Mesendoderm (in vitro differentiated cells): ENCODE measurements around the gene ARL4D.

Experiments
- DNase-seq: peaks from one replicate; pipeline ENCODE4 v3.0.0; 2013
- H2AK5ac ChIP-seq: 2 replicates; pipeline ENCODE4 v1.6.1; 2013; ENCODE audit warnings: low read length, inconsistent platforms
- H2BK120ac ChIP-seq: 2 replicates; pipeline ENCODE4 v1.6.1; 2013; ENCODE audit warnings: low read depth, mild to moderate bottlenecking, low read length, moderate library complexity, mixed read lengths
- H2BK15ac ChIP-seq: replicated peaks from 2 replicates; pipeline ENCODE4 v1.6.1; 2013; ENCODE audit warnings: low read depth, mild to moderate bottlenecking, moderate library complexity
- H2BK5ac ChIP-seq: 2 replicates; pipeline ENCODE4 v1.6.1; 2013; ENCODE audit warnings: low read length, inconsistent platforms
- H3K18ac ChIP-seq: 2 replicates; pipeline ENCODE4 v1.6.1; 2013; ENCODE audit warnings: mild to moderate bottlenecking, low read length, mixed read lengths
- H3K23ac ChIP-seq: one replicate; pipeline ENCODE4 v1.6.1; 2013; ENCODE audit warnings: low read length
- H3K27ac ChIP-seq: 2 replicates; pipeline ENCODE4 v1.5.1; 2013; ENCODE audit warnings: low read depth, mild to moderate bottlenecking, inconsistent platforms, low read length, moderate library complexity
- H3K27me3 ChIP-seq: 2 replicates; pipeline ENCODE4 v1.6.1; 2013; ENCODE audit warnings: low read length, control low read depth, mild to moderate bottlenecking, inconsistent platforms; ENCODE audit not compliant: insufficient read depth, poor library complexity
- H3K36me3 ChIP-seq: 2 replicates; pipeline ENCODE4 v1.6.1; 2013; ENCODE audit warnings: low read length, inconsistent platforms; ENCODE audit not compliant: control insufficient read depth, insufficient read depth
- H3K4ac ChIP-seq: one replicate; pipeline ENCODE4 v1.6.1; 2013; ENCODE audit warnings: low read depth, mild to moderate bottlenecking, low read length, moderate library complexity
- H3K4me1 ChIP-seq: 2 replicates; pipeline ENCODE4 v1.6.1; 2013; ENCODE audit warnings: low read depth, low read length, inconsistent platforms; ENCODE audit not compliant: control insufficient read depth
- H3K4me2 ChIP-seq: 2 replicates; pipeline ENCODE4 v1.6.1; 2013; ENCODE audit warnings: low read length
- H3K4me3 ChIP-seq: 2 replicates; pipeline ENCODE4 v1.5.1; 2013; ENCODE audit warnings: mild to moderate bottlenecking, low read length
- H3K56ac ChIP-seq: one replicate; pipeline ENCODE4 v1.6.1; 2013; ENCODE audit warnings: low read length
- H3K79me1 ChIP-seq: 2 replicates; pipeline ENCODE4 v1.6.1; 2013; ENCODE audit warnings: low read length, inconsistent platforms
- H3K79me2 ChIP-seq: 2 replicates; pipeline ENCODE4 v1.6.1; 2013; ENCODE audit warnings: mild to moderate bottlenecking, low read length; ENCODE audit not compliant: control insufficient read depth, insufficient read depth
- H3K9ac ChIP-seq: 2 replicates; pipeline ENCODE4 v1.6.1; 2013; ENCODE audit warnings: low read length, inconsistent platforms
- H4K5ac ChIP-seq: one replicate; pipeline ENCODE4 v1.6.1; 2013; ENCODE audit warnings: low read length
- H4K8ac ChIP-seq: one replicate; pipeline ENCODE4 v1.6.1; 2013; ENCODE audit warnings: low read depth, mild to moderate bottlenecking, control low read depth, low read length, moderate library complexity
- WGBS: extraction: QIAGEN DNeasy Blood & Tissue Kit; methylation state at CpG from one replicate; pipeline ENCODE4 v1.1.7; 2013; ENCODE audit warnings: low lambda C conversion rate, missing lambda C conversion rate; ENCODE audit not compliant: insufficient coverage; ENCODE audit errors: extremely low coverage; 5-methylcytosine and 5-hydroxymethylcytosine counted together

ARL4D gene

GRCh38 chr17:43380307-43380706 lies 18.5 kb upstream of the ARL4D start:
- Histone ChIP-seq H3K27ac (no peak overlapping the region), H3K9ac (no peak overlapping the region), H3K4me1 (no peaks in the 10 kb centered on the region), H3K4me3 (no peak overlapping the region), H3K79me1 (no peaks in the 10 kb centered on the region), H3K56ac (no peak overlapping the region), H2BK120ac (no peak overlapping the region), H3K79me2 (no peaks in the 10 kb centered on the region), H4K5ac (no peak overlapping the region), H2BK5ac (no peak overlapping the region), H3K27me3 (no peaks in the 10 kb centered on the region), H2BK15ac (no peak overlapping the region), H3K18ac (no peak overlapping the region), H3K23ac (no peak overlapping the region), H3K4ac (no peak overlapping the region), H2AK5ac (no peak overlapping the region), H4K8ac (no peak overlapping the region), H3K36me3 (no peaks in the 10 kb centered on the region), H3K4me2 (no peak overlapping the region)
- DNase-seq = no peak
- WGBS = no CpG with 5 or more reads among the region's 5 CpGs

DNA sequence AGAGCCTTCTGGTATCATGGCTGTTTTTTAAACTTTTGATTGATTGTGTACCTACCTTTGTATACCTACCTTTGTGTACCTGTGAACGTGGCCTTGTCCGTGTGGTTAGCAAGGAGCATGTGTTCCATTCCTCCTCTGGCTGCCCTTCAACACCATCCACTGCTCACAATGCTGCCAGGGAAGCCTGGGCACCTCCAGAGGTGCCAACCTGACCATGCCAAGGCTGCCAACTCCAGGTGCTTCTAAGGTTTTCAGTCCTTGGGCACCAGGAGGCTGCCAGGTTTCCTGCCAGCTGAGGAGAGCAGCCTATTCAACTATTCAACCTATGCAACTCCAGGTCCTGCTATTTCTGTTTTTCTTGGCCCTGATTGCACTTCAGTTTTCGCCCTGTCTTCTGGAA lies 17.6 kb upstream of the ARL4D start:
- Histone ChIP-seq H2BK15ac (no peak overlapping the region), H2BK5ac (no peak overlapping the region), H3K27me3 (no peaks in the 10 kb centered on the region), H3K56ac (no peak overlapping the region), H3K79me1 (no peaks in the 10 kb centered on the region), H3K36me3 (no peaks in the 10 kb centered on the region), H3K4me2 (no peak overlapping the region), H3K23ac (no peak overlapping the region), H2AK5ac (no peak overlapping the region), H4K5ac (no peak overlapping the region), H4K8ac (no peak overlapping the region), H3K27ac (no peak overlapping the region), H3K18ac (no peak overlapping the region), H3K9ac (no peak overlapping the region), H2BK120ac (no peak overlapping the region), H3K4ac (no peak overlapping the region), H3K79me2 (no peaks in the 10 kb centered on the region), H3K4me1 (no peaks in the 10 kb centered on the region), H3K4me3 (no peak overlapping the region)
- no CpG with 5 or more reads among the region's 3 CpGs for WGBS
- DNase-seq = no peak

GRCh38 chr17:43381621-43382020 lies 17.2 kb upstream of the ARL4D start:
- Histone ChIP-seq H3K4me2 (no peak overlapping the region), H3K4ac (no peak overlapping the region), H4K5ac (no peak overlapping the region), H3K9ac (no peak overlapping the region), H4K8ac (no peak overlapping the region), H3K4me3 (no peak overlapping the region), H3K27ac (no peak overlapping the region), H3K56ac (no peak overlapping the region), H3K27me3 (no peaks in the 10 kb centered on the region), H3K18ac (no peak overlapping the region), H2BK120ac (no peak overlapping the region), H3K79me1 (no peaks in the 10 kb centered on the region), H2BK15ac (no peak overlapping the region), H3K23ac (no peak overlapping the region), H3K36me3 (no peaks in the 10 kb centered on the region), H3K79me2 (no peaks in the 10 kb centered on the region), H2AK5ac (no peak overlapping the region), H3K4me1 (no peaks in the 10 kb centered on the region), H2BK5ac (no peak overlapping the region)
- DNase-seq = no peak
- no CpG with 5 or more reads among the region's 5 CpGs for WGBS

DNA sequence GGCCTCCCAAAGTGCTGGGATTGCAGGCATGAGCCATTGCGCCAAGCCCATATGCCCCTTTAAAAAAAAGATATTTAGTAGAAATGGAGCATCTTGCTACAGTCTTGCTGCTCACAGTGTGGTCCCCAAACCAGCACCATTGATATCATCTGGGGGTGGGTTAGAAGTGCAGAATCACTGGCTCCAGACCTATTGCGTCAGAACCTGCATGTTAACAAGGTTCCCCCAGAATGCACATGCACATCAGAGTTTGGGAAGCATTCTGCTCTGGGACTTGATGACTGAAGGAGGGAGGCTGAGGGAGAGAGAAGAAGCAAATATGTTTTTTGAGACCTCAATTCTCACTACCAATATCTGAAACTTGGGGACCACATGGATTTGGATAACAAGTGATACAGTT lies 16.0 kb upstream of the ARL4D start:
- no peak overlapping the region for H2BK5ac ChIP-seq
- no peak overlapping the region for H3K18ac ChIP-seq
- H3K79me2 ChIP-seq = no peaks in the 10 kb centered on the region
- H4K5ac ChIP-seq = no peak overlapping the region
- H3K4me3 ChIP-seq = no peak overlapping the region
- no peaks in the 10 kb centered on the region for H3K27me3 ChIP-seq
- no peak overlapping the region for H3K9ac ChIP-seq
- no peak overlapping the region for H3K4me2 ChIP-seq
- H3K56ac ChIP-seq = no peak overlapping the region
- no peak overlapping the region for H3K4ac ChIP-seq
- no peaks in the 10 kb centered on the region for H3K79me1 ChIP-seq
- H2BK120ac ChIP-seq = no peak overlapping the region
- no peak overlapping the region for H2BK15ac ChIP-seq
- no peak overlapping the region for H3K23ac ChIP-seq
- H3K27ac ChIP-seq = no peak overlapping the region
- H4K8ac ChIP-seq = no peak overlapping the region
- no peak overlapping the region for H2AK5ac ChIP-seq
- no peaks in the 10 kb centered on the region for H3K4me1 ChIP-seq
- H3K36me3 ChIP-seq = no peaks in the 10 kb centered on the region
- WGBS = no CpG with 5 or more reads among the region's 2 CpGs
- DNase-seq = no peak

- no peak overlapping the region for H3K18ac ChIP-seq
- no peak overlapping the region for H3K4me3 ChIP-seq
- no CpG with 5 or more reads among the region's 3 CpGs for WGBS
- no peak overlapping the region for H3K4ac ChIP-seq
- H3K79me1 ChIP-seq = no peaks in the 10 kb centered on the region
- H3K4me1 ChIP-seq = no peaks in the 10 kb centered on the region
- H2BK15ac ChIP-seq = no peak overlapping the region
- no peaks in the 10 kb centered on the region for H3K36me3 ChIP-seq
- no peak overlapping the region for H2BK5ac ChIP-seq
- H3K56ac ChIP-seq = no peak overlapping the region
- H2AK5ac ChIP-seq = no peak overlapping the region
- H4K8ac ChIP-seq = no peak overlapping the region
- no peaks in the 10 kb centered on the region for H3K27me3 ChIP-seq
- DNase-seq = no peak
- H3K79me2 ChIP-seq = no peaks in the 10 kb centered on the region
- H2BK120ac ChIP-seq = no peak overlapping the region
- H3K23ac ChIP-seq = no peak overlapping the region
- H4K5ac ChIP-seq = no peak overlapping the region
- no peak overlapping the region for H3K27ac ChIP-seq
- H3K4me2 ChIP-seq = no peak overlapping the region
- H3K9ac ChIP-seq = no peak overlapping the region
Measured at GRCh38 chr17:43383372-43383771, 15.4 kb upstream of the ARL4D start.

GRCh38 chr17:43383826-43384475 lies 14.8 kb upstream of the ARL4D start:
- Histone ChIP-seq H2AK5ac (no peak overlapping the region), H4K8ac (no peak overlapping the region), H4K5ac (no peak overlapping the region), H2BK15ac (no peak overlapping the region), H3K4me1 (no peaks in the 10 kb centered on the region), H3K23ac (no peak overlapping the region), H2BK5ac (no peak overlapping the region), H3K4ac (no peak overlapping the region), H3K9ac (no peak overlapping the region), H3K4me3 (no peak overlapping the region), H3K27me3 (no peaks in the 10 kb centered on the region), H2BK120ac (no peak overlapping the region), H3K36me3 (no peaks in the 10 kb centered on the region), H3K79me1 (no peaks in the 10 kb centered on the region), H3K56ac (no peak overlapping the region), H3K4me2 (no peak overlapping the region), H3K79me2 (no peaks in the 10 kb centered on the region), H3K18ac (no peak overlapping the region), H3K27ac (no peak overlapping the region)
- no CpG with 5 or more reads among the region's 9 CpGs for WGBS
- DNase-seq = no peak
